Vein endothelial cell (primary cell): ENCODE measurements around the gene ARID4B. TPM values are rescaled to one million over a fixed set of nuclear protein-coding genes. Genes with fewer than 3 reads are reported as not detected.
A peak's percentile ranks its signal among the peaks of the same experiment; 100 is the strongest.

Experiments
- small RNA-seq: library from RNA; depleted of rRNA; stranded (forward); fragments of <200 nt; gene quantifications from one replicate; pipeline ENCODE3, GENCODE V24; 2012
- total RNA-seq: library from RNA; depleted of rRNA; stranded (reverse); fragments of >200 nt; gene quantifications from 2 replicates; pipeline ENCODE4 v1.2.3, GENCODE V29; 2012

Gene ARID4B
- 31.0 and 63.0 TPM in 2 replicates for total RNA-seq

GRCh38 chr1:235327559-235328270, at the start of gene ARID4B:
Gene ARID4B, minus strand, starts transcription at chr1:235328179. Its CDS starts 1,260 bp downstream, at chr1:235326919.

GRCh38 chr1:235367000-235367908, 39.3 kb upstream of the ARID4B start, which contains the start of gene TBCE:
Gene TBCE, plus strand, starts transcription at chr1:235367427. Its CDS starts 12,623 bp downstream, at chr1:235380050.

GRCh38 chr1:235328271-235329138, 526 bp upstream of the ARID4B start, which contains the start of gene GGPS1:
Gene GGPS1, plus strand, starts transcription at chr1:235328570. Its CDS starts 6,695 bp downstream, at chr1:235335265.

GRCh38 chr1:235160957-235161684, 166.9 kb downstream of the ARID4B start, which contains the start of gene RBM34:
Gene RBM34, minus strand, starts transcription at chr1:235161250. Its CDS starts 24 bp downstream, at chr1:235161226.

GRCh38 chr1:235128456-235129328, 199.3 kb downstream of the ARID4B start, which contains the start of gene TOMM20:
Gene TOMM20, minus strand, starts transcription at chr1:235128837. Its CDS starts 122 bp downstream, at chr1:235128715.

Small RNAs within 50 kb of the gene (small RNA-seq; reads per million reads assigned to genes)
- gene AL391994.1 (not detected), gene MIR4753 (0.27 reads per million, percentile 4 among the genes with 10 or more reads in this experiment), gene SNORA14B (87.0 reads per million, percentile 99 among the genes with 10 or more reads in this experiment)

Other genes starting within 250 kb of the ARID4B start
- gene TOMM20, start 199.3 kb downstream of the ARID4B start, total RNA-seq: 101 and 110 TPM in 2 replicates
- 47.7 and 51.6 TPM in 2 replicates for gene RBM34, start 166.9 kb downstream of the ARID4B start, total RNA-seq
- gene GGPS1, start 391 bp upstream of the ARID4B start, total RNA-seq: 19.1 and 21.9 TPM in 2 replicates
- 18.9 and 21.6 TPM in 2 replicates for gene TBCE, start 39.2 kb upstream of the ARID4B start, total RNA-seq
- gene B3GALNT2, start 176.3 kb upstream of the ARID4B start, total RNA-seq: 37.6 and 39.8 TPM in 2 replicates